Measurements from ENCODE around the gene DMXL1.
"Not testable (repeated sequence)": the region's sequence is repeated elsewhere in the genome, so short reads cannot be mapped to it uniquely, and the experiment has no call there.

The DMXL1 gene

GRCh38 chr5:119063579-119064379, 7.1 kb upstream of the DMXL1 start:
- no peak for DNase-seq (ENCODE audit: low spot score)

GRCh38 chr5:119067450-119067849, 3.4 kb upstream of the DMXL1 start:
- no peak for DNase-seq (ENCODE audit: low spot score)

DNA sequence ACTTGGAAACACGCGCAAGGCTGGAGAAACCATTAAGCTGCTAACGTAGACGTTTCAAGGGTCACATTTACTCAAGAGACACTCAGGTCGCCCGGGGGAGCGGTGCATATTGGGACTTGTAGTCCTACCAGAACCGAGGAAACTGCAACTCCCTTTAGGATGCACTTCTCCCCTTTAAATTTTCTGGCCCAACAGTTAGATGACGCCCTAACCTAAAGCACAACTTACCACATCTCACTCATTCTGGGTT, 384 bp upstream of the DMXL1 start:
- no peak for DNase-seq (ENCODE audit: low spot score)

- no peak for DNase-seq (ENCODE audit: low spot score)
Measured at GRCh38 chr5:119071561-119071995, 691 bp downstream of the DMXL1 start.

DNA sequence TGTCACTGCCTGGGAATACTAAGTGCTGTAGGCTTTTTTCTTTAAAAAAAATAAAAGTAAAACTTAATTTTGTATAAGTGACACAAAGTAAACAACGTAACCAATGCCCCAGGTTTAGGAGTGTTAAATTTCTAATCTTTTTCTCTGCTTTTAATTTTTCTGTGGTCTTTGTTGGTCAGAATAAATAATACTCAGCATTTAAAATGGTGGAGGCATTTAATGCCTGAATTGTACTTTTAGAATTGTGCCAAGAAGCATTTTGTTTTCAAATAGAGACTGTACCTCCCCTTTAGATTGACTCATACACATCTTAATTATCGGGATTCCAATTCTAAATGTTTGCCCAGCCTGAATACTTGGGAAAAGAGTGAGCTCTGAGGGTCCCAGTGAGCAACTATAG, 1.6 kb downstream of the DMXL1 start:
- DNase-seq (ENCODE audit: low spot score), result no peak

- not testable (repeated sequence) for DNase-seq (ENCODE audit: low spot score)
Measured at GRCh38 chr5:119073746-119074337, 3.0 kb downstream of the DMXL1 start.

DNA sequence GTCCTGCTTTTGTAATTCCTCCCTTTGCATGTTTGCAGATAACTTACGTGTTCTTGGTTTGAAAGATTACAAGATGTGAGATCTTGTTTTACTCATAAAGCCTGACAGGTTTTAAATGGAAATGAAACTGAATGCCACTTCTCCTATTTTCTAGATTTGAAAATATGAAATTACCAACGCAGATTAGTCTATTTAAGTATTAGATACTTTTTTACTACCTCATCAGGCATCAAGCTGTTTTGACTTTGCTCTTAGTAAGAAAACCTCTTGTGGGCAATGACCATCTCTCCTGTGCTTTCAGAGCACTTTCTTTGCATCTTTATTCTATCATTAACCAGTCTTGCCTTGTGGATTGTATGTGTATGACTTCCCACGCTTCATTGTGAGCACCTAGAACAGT, 3.5 kb downstream of the DMXL1 start:
- no peak for DNase-seq (ENCODE audit: low spot score)

GRCh38 chr5:119075269-119075668, 4.4 kb downstream of the DMXL1 start:
- not testable (repeated sequence) for DNase-seq (ENCODE audit: low spot score)

GRCh38 chr5:119076080-119076479, 5.2 kb downstream of the DMXL1 start:
- no peak for DNase-seq (ENCODE audit: low spot score)

- DNase-seq (ENCODE audit: low spot score), result no peak
Measured at GRCh38 chr5:119077444-119077843, 6.6 kb downstream of the DMXL1 start.

- DNase-seq (ENCODE audit: low spot score), result no peak
Measured at GRCh38 chr5:119078071-119078846, 7.4 kb downstream of the DMXL1 start.

GRCh38 chr5:119078861-119079260, 8.0 kb downstream of the DMXL1 start:
- DNase-seq (ENCODE audit: low spot score), result no peak

DNA sequence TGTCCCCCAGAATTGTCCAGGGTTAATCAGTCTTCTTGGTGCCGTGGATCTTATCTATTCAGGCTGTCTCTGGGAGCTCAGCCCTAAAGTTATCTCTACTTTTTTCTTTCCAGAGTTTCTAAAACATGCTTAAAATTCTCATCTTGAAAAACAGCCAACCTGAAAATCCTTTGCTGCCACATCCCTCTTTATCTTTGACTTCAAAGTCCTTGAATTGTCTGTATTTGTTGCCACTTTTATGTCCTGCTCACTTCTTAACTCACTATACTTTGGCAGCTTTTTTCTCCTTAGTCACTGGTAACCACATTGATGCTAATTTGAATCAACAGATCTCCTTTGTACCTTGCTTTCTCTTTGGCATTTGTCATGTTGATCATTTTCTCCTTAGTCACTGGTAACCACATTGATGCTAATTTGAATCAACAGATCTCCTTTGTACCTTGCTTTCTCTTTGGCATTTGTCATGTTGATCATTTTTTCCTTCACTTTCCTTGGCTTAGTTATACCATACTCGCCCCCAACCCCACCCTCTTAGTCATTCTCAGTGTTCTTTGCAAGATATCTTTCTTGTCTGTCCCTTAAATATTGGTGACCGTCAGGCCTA, 8.5 kb downstream of the DMXL1 start:
- DNase-seq (ENCODE audit: low spot score), result no peak

DNA sequence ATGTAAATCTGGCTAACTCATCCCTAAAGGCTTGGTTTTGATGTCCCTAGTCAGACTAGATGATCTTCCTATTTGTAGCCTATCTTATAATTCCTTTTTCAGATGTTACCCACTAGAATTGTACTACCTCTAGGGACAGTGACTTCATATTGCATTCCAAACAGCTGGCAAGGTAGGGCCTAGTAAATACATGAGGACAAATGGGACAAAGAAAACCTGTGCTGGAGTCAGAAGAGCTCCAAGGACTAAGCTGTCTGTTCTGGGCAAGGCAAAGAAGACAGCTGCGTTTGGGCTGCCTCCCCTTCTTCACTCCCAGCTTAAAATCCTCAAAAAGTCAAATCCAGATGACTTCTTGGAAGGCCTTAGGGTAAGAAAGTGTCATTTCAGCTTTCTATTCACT, 10.0 kb downstream of the DMXL1 start:
- DNase-seq (ENCODE audit: low spot score), result no peak

DNA sequence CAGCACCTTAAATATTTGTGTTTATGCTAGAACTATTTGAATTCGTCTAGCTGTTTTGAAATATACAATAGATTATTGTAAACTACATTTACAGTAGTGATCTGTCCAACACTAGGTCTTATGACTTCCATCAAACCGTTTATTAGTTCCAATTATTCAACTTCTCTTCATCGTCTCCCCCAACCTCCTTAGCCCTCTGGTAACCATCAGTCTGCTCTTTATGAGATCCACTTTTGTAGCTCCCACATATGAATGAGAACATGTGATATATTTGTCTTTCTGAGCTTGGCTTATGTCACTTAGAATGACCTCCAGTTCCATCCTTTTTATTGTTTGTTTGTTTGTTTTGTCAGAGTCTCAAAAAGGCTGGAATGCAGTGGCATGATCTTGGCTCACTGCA, 11.8 kb downstream of the DMXL1 start:
- DNase-seq (ENCODE audit: low spot score), result no peak

DNA sequence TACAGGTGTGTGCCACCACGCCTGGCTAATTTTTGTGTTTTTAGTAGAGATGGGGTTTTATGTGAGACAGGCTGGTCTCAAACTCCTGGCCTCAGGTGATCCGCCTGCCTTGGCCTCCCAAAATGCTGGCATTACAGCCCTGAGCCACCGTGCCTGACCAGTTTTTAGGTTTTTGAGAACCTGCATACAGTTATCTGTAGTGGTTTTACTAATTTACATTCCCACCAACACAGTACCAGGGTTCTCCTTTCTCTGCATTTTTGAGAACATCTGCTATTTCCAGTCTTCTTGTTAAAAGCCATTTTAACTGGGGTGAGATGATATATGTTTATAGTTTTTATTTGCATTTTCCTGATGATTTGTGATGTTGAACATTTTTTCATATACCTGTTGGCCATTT, 12.8 kb downstream of the DMXL1 start:
- DNase-seq (ENCODE audit: low spot score), result no peak

GRCh38 chr5:119088438-119088837, 17.6 kb downstream of the DMXL1 start:
- no peak for DNase-seq (ENCODE audit: low spot score)

DNA sequence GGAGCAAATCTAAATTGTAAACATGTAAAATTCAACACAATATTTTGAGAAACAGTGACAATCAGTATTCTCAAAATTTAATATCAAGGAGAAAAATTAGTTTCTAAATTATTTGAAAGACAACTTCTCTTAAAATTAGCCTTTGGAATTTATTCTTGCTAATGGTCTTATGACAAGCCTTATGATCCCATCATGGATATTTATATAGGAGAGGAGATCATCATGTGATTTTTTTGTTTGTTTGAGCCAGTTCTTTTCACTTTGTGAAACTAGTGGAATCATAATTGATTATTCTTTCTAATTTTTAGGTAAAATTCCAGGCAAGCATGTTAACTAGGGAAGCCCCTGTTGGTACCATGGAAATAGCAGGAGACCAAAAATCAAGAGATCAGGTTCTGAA, 24.7 kb downstream of the DMXL1 start:
- DNase-seq (ENCODE audit: low spot score), result no peak

DNA sequence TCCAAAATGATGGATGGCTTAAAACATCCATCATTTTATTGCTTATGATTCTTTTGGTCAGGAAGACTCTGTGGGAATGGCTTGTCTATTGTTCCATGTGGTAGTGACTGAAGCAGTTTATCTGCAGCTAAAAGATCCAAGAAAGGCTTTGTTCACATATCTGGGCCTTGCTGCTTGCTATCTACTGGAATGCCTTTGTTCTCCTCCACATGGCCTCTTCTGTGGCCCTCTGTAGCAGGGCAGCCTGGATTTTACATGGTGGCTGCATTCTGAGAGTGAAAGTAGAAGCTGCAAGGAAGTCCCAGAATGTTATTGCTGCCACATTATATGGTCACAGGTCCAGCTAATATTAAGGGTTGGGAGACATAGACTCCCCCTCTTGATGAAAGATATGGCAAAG, 35.1 kb downstream of the DMXL1 start:
- no peak for DNase-seq (ENCODE audit: low spot score)

DNA sequence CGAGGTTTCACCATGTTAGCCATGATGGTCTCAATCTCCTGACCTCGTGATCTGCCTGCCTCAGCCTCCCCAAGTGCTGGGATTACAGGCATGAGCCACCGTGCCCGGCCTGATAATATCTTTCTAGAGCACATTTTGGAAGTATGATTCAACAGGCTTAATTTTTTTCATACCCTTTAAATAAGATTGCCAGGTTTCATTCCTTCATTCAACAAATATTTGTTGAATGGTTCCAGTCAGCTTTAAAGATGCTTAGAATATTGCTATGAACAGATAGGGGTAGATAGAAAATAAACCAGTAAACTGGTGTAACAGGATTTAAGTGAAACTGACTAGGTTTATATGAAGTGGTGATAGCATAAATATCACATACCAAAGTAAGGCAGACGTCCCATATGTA, 41.3 kb downstream of the DMXL1 start:
- DNase-seq (ENCODE audit: low spot score), result no peak

DNA sequence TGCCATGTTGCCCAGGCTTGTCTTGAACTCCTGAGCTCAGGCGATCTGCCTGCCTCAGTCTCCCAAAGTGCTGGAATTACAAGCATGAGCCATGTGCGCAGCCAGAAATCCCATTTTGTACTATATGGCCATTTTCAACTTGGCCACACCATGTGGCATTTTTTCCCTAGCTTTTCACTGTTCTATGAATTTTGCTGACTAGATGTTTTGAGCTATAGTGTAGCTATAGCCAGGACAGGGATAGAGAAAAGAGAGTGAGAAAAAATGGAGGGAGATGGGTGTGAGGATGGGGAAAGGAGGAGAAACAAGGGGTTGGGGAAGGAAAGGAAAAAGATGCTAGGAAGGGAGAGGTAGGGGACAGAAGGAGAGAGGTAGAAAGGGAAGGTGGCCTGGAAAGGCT, 46.4 kb downstream of the DMXL1 start:
- DNase-seq (ENCODE audit: low spot score), result no peak

GRCh38 chr5:119118000-119118399, 47.1 kb downstream of the DMXL1 start:
- no peak for DNase-seq (ENCODE audit: low spot score)

GRCh38 chr5:119120893-119121292, 50.0 kb downstream of the DMXL1 start:
- DNase-seq (ENCODE audit: low spot score), result no peak

Data from CD4-positive, alpha-beta T cell treated with Interleukin-6 at 100 ng/mL for 8 hours (primary cell).